ENCODE results near the gene CACNA2D4.

Gene CACNA2D4

GRCh38 chr12:1933342-1934051, 15.0 kb upstream of the CACNA2D4 start:
- DNase-seq: no peak

DNA sequence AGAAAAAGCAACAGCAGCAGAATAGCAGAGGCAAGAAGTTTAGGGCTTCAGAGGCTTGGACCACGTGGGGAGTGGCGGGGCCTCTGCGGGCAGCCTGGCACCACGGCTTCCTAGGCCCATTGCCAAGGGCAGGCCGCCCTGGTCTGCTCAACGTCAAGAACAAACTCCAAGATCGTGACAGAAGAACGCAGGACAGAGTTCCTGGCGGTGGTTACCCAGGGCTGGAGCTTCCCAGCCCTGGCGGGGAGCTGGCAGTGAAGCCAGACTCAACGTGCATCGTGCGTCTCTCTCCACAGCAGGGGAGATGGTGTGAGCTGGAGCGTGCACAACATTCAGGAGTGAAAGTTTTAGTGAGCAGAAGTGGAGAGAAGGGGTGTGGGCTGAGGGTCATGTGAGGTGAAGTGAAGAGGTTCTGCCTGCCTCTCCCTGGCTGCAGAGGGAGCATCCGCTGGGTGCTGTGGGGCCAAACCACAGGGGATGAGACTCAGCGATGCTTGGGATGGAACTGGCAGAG, 13.9 kb upstream of the CACNA2D4 start:
- DNase-seq: no peak

GRCh38 chr12:1931642-1932041, 13.2 kb upstream of the CACNA2D4 start:
- DNase-seq: no peak

GRCh38 chr12:1930803-1931597, 12.5 kb upstream of the CACNA2D4 start:
- DNase-seq: no peak

GRCh38 chr12:1929985-1930802, 11.7 kb upstream of the CACNA2D4 start:
- DNase-seq: no peak

GRCh38 chr12:1929241-1929984, 11.0 kb upstream of the CACNA2D4 start:
- no peak for DNase-seq

GRCh38 chr12:1928439-1929121, 10.1 kb upstream of the CACNA2D4 start:
- no peak for DNase-seq

- no peak for DNase-seq
These were observed 9.4 kb upstream of the CACNA2D4 start for GRCh38 chr12:1927751-1928351.

DNA sequence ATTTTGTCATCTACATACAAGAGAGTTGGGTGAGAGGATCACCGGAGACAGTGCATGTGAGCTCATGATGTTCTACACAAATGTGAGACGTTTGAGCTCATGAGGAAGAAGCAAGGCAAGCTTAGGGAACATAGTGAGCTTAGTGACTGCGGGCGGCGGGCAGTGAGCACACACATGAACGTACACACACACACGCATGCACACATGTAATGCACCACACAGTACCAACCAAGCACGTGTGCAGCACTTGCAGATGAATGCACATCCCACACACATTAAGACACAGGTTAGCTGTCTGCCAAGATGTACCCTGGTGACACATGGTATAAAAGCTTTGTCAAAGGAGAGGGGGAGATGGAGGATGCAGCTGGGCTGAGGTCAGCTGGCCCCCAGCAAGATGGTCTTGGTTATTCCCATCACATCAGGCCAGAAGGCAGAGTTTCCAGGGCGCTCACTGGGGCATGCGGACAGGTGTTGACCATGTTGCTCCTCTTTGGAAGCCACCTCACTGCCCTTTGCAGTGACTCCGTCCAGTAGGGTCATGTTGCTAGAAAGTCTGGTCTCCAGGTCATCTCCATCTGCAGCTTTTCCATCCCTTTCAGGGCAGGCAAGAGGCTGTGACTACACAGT, 8.7 kb upstream of the CACNA2D4 start:
- DNase-seq: no peak

- no peak for DNase-seq
These were observed 7.8 kb upstream of the CACNA2D4 start for GRCh38 chr12:1926251-1926657.

- no peak for DNase-seq
These were observed 7.2 kb upstream of the CACNA2D4 start for GRCh38 chr12:1925684-1926006.

- DNase-seq: no peak
These were observed 6.7 kb upstream of the CACNA2D4 start for GRCh38 chr12:1924996-1925683.

- DNase-seq: no peak
These were observed 4.5 kb upstream of the CACNA2D4 start for GRCh38 chr12:1922985-1923384.

- no peak for DNase-seq
These were observed 3.7 kb upstream of the CACNA2D4 start for GRCh38 chr12:1922075-1922709.

DNA sequence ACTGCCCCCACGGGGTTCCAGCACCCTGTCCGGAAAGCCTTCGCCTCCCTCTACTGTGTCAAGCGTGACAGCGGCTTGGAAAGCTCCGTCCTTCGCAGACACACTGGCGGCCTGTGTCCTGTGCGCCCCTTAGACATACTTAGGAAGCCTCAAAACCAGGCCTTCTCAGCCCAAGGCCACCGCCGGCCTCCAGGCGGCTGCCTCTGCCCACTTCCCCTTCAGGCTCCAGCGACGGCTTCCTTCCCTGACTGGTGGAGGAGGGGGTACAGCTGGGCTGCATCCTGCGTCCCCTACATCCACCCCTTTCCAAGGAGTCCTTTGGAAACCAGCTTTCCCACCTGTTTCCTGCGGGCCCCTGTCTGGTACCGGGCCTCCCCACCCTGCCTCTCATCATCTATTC, 2.5 kb upstream of the CACNA2D4 start:
- no peak for DNase-seq

DNA sequence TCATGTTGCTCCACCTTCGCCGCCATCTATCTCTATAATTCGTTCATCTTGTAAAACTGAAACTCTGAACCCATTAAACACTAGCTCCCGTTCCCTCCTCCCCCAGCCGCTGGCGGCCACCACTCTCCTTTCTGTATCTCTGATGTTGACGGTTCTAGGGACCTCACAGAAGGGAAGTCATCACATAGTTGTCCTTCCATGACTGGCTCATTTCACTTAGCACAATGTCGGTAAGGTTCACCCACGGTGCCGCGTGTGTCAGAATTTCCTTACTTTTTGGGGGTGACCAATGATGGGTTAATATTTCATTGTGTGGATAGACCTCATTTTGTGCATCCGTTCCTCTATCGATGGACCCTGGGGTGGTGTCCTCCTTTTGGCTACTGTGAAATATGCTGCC, 2.0 kb upstream of the CACNA2D4 start:
- DNase-seq: no peak

DNA sequence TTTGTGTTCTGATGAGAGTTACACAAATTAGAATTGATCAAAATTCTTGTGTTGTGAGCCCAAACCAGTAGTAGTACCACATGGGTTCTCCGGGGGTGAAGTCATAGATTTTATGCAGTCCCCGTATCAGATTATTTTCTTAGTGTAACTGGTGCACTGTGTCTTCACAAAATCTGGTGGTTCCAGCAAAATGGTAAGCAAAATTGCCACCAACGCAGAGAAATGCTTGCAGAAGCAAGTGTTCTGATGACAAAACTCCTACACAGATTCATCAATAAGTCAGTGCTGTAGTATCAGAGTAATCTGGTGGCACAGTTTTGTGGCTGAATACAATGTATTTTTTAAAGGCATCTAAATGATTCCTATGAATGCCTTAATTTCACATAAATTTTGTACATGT, 1.3 kb upstream of the CACNA2D4 start:
- DNase-seq: no peak

DNA sequence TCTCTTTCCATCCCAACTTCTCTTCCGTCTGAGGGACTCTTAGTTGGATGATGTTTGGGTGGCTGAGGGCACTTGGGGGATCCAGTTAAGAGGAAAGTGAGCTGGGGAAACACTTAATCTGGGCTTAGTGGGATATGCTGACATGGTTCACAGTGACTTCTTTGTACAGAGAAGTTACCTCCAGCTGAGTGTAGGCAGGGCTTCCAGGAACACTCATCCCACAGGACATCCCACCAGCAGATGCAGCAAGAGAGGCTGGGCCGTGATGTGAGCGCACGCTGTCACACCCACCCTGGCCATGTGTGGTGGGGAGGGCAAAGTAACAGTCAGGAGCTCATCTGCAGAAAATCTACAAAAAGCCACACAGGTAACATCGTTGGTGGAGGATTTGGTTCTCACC, 832 bp upstream of the CACNA2D4 start:
- DNase-seq: no peak

- no peak for DNase-seq
These were observed 408 bp upstream of the CACNA2D4 start for GRCh38 chr12:1918884-1919236.

Measured in activated CD8-positive, alpha-beta memory T cell treated with anti-CD3 and anti-CD28 coated beads, Interleukin-2, amount 50 U/mL, for 4 hours (primary cell).